ENCODE data around the gene PSMD2. TPM values are rescaled to one million over a fixed set of nuclear protein-coding genes. Genes with fewer than 3 reads are reported as not detected.

PSMD2 gene
- total and polyA plus RNA-seq, 2 donors (not counting 3 experiments of a cell fraction or from before 2014, with no cell fraction given), result 414 to 435 TPM

DNA sequence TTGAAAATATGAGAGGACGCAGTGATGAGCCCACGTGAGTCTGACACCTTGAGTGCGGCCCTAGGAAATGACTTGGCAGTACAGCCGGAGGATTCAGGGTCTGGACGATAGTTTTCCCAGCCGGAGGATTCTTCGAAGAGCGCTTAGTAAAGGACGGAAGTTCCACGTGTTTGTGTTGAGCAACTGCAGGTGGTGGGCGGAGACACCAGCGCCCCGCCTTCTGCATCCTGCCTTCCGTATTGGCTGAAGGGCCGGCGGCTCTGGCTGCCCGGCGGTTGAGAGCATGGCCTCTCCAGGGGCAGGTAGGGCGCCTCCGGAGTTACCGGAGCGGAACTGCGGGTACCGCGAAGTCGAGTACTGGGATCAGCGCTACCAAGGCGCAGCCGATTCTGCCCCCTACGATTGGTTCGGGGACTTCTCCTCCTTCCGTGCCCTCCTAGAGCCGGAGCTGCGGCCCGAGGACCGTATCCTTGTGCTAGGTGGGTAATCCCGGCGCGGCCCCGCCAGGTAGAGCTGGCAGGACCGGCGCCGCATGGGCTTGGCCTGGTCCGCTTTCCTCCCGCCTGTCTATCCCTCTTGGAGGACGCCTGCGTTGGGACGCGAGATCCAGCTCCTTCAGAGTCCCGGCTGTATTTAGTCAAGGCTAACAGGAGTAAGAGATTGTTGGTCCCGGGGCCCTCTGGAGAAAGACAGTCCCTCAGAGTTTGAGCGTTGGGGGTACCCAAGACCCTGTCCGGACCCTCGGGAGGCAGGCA lies 49.5 kb upstream of the PSMD2 start, which contains the start of gene EEF1AKMT4:
EEF1AKMT4 (plus strand) TSS at position 261 of the 755 bp plus-strand sequence; CDS start at position 284, 23 bp downstream.
- Histone ChIP-seq H3K4me2 (ENCODE audit: insufficient read depth, low read length) (peak within 1 kb of the TSS; percentile 97), H3K9me1 (replicated peaks; ENCODE audit: control insufficient read depth, extremely low read depth, insufficient read depth, low read length) (no peaks in the 10 kb centered on the region), H3K36me3 (ENCODE audit: control insufficient read depth in 2 of 2, extremely low read depth in 1 of 2, insufficient read depth in 2 of 2, low read length in 2 of 2) (peaks cover 0 to 6% of the 10 kb centered on the region in 2 experiments), H3K4me3 (replicated peaks in 1 of 3; ENCODE audit: insufficient read depth in 1 of 3, low read depth in 1 of 3, low read length in 3 of 3) (peak within 1 kb of the TSS; percentile 15 to 100 (median 76)), H2AFZ (ENCODE audit: low read depth, low read length) (peak within 1 kb of the TSS; percentile 99), H4K20me1 (replicated peaks; ENCODE audit: control insufficient read depth, extremely low read depth, insufficient read depth, low read length) (no peaks in the 10 kb centered on the region), H3K27ac (ENCODE audit: insufficient read depth, low read depth, low read length) (peak within 1 kb of the TSS; percentile 89), H3K9ac (replicated peaks; ENCODE audit: extremely low read depth, insufficient read depth, low read length) (peak within 1 kb of the TSS; percentile 90), H3K9me3 (replicated peaks; ENCODE audit: control insufficient read depth, insufficient read depth, low read length) (no peaks in the 10 kb centered on the region), H3K79me2 (ENCODE audit: control insufficient read depth, insufficient read depth, low read length) (peaks cover 4% of the 10 kb centered on the region), H3K27me3 (ENCODE audit: control insufficient read depth in 2 of 2, insufficient read depth in 2 of 2, low read length in 2 of 2) (no peaks in the 10 kb centered on the region), H3K4me1 (ENCODE audit: control insufficient read depth, extremely low read depth, insufficient read depth, low read length) (peaks cover 7% of the 10 kb centered on the region)
- ChIA-PET CTCF (interaction anchor here (0.6 to 1.4 kb wide), 21 partner anchors 9 to 365 kb away, joined by 3 to 21 read pairs (median 4); partner anchors contain the start of genes ABCF3, CAMK2N2 and PARL), POLR2A (no interaction called here)
- FAIRE-seq (peak; percentile 98), DNase-seq (ENCODE audit: low read depth, low spot score) (peak; percentile 97)
- TF ChIP-seq, protein P1, sequence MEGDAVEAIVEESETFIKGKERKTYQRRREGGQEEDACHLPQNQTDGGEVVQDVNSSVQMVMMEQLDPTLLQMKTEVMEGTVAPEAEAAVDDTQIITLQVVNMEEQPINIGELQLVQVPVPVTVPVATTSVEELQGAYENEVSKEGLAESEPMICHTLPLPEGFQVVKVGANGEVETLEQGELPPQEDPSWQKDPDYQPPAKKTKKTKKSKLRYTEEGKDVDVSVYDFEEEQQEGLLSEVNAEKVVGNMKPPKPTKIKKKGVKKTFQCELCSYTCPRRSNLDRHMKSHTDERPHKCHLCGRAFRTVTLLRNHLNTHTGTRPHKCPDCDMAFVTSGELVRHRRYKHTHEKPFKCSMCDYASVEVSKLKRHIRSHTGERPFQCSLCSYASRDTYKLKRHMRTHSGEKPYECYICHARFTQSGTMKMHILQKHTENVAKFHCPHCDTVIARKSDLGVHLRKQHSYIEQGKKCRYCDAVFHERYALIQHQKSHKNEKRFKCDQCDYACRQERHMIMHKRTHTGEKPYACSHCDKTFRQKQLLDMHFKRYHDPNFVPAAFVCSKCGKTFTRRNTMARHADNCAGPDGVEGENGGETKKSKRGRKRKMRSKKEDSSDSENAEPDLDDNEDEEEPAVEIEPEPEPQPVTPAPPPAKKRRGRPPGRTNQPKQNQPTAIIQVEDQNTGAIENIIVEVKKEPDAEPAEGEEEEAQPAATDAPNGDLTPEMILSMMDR (IDR thresholded peaks at IDR 0.05; ENCODE audit: extremely low read depth in 1 of 2, insufficient read depth in 1 of 2, low read depth in 1 of 2, low read length in 2 of 2), result peak; percentile 22 to 47
- TF ChIP-seq, protein P2, sequence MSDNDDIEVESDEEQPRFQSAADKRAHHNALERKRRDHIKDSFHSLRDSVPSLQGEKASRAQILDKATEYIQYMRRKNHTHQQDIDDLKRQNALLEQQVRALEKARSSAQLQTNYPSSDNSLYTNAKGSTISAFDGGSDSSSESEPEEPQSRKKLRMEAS (IDR thresholded peaks at IDR 0.05; ENCODE audit: insufficient read depth, insufficient read length), result peak; percentile 98
- peak; percentile 58 for TF ChIP-seq POLR2AphosphoS5 (IDR thresholded peaks at IDR 0.05; ENCODE audit: insufficient read depth, low read depth, low read length)
- TF ChIP-seq MYC (IDR thresholded peaks at IDR 0.05; ENCODE audit: low read depth, low read length), result peak; percentile 79
- no peak for TF ChIP-seq FOS (IDR thresholded peaks at IDR 0.05; ENCODE audit: borderline replicate concordance, insufficient read depth, low read length)
- no peak for TF ChIP-seq EZH2 (IDR thresholded peaks at IDR 0.05; ENCODE audit: borderline replicate concordance, low read depth, low read length, severe bottlenecking)
- intact Hi-C loops (cut with micrococcal nuclease), result loop anchor here (1.0 to 5.0 kb wide), 10 partner anchors 22 to 354 kb away; partner anchors contain the start of genes ABCF3, AP2M1, EIF2B5 and PSMD2
- TSS peak; percentile 51 for BruUV-seq (replicated peaks)
- dilution Hi-C loops (cut with MboI; ENCODE audit: extremely low pct_ligation_motif_present, low sequenced_read_pairs), result no loop called here

All from endothelial cell of umbilical vein (primary cell).